HCT116 (cell line): ENCODE data around the gene ERGIC1. TPM values are rescaled to one million over a fixed set of nuclear protein-coding genes. Genes with fewer than 3 reads are reported as not detected.

Experiments used
- ATAC-seq: fragments of 200-7000 bp; cut with Tn5 transposase; 2 replicates; pipeline ENCODE4 v1.9.1; 2020; ENCODE audit warnings: mild to moderate bottlenecking, moderate library complexity
- BruUV-seq: library from RNA; stranded (reverse); fragments of 400-500 nt; replicated peaks from 2 replicates; lab custom pipeline; 2021; lab: Mats Ljungman, UMichigan
- CTCF ChIA-PET: fragments of 300-600 bp; sonication (Branson Sonifier 250); formaldehyde crosslinking; loops from one replicate; lab custom pipeline; 2021; ENCODE audit warnings: antibody characterized with exemption; lab: Charles Lee
- POLR2A ChIA-PET: fragments of 300-600, 350-600 bp; sonication (Branson Sonifier 250); formaldehyde crosslinking; loops from one replicate; lab custom pipeline; 2021; ENCODE audit warnings: antibody characterized with exemption; lab: Charles Lee
- RAD21 ChIA-PET, 2 experiments: fragments of 300-600 bp; sonication (Branson Sonifier 250); formaldehyde crosslinking; loops; one replicate each; lab custom pipeline; 2023; ENCODE audit warnings: low total read pairs in 2 of 2; ENCODE audit not compliant: uncharacterized antibody in 2 of 2, unreplicated experiment in 2 of 2, low non-redundant PET in 1 of 2; lab: Charles Lee
- DNase-seq: peaks from one replicate; pipeline ENCODE4 v3.0.0-alpha.2; 2010; ENCODE audit warnings: low read depth, low spot score
- H2AFZ ChIP-seq: fragments of 200-600 bp; shearing (Covaris generic), sonication (generic); 2 replicates; pipeline ENCODE4 v1.6.1; 2017; ENCODE audit warnings: low read depth, mixed run types, mixed read lengths, antibody characterized with exemption, low read length; ENCODE audit not compliant: poor library complexity, severe bottlenecking
- H3K27ac ChIP-seq: 2 replicates; pipeline ENCODE4 v1.5.1; 2012; ENCODE audit warnings: low read depth, low read length
- H3K27me3 ChIP-seq: fragments of 200-600 bp; sonication (generic); 2 replicates; pipeline ENCODE4 v1.6.1; 2016; ENCODE audit warnings: mixed run types, low read length, mixed read lengths; ENCODE audit not compliant: insufficient read depth
- H3K36me3 ChIP-seq, 2 experiments: fragments of 200-500 bp in 1 of 2; fragments of 200-600 bp in 1 of 2; sonication (Bioruptor generic) in 1 of 2; sonication (generic) in 1 of 2; 2 replicates each; pipeline versions ENCODE4 v1.5.1 to v1.6.1; 2014 to 2016; ENCODE audit warnings: low read length in 2 of 2, inconsistent platforms in 1 of 2, mixed read lengths in 1 of 2, mixed run types in 1 of 2; ENCODE audit not compliant: insufficient read depth in 2 of 2, control insufficient read depth in 1 of 2
- H3K4me1 ChIP-seq, 2 experiments: fragments of 200-600 bp in 1 of 2; sonication (generic) in 1 of 2; 2 replicates each; pipeline versions ENCODE4 v1.5.1 to v1.6.1; 2012 to 2017; ENCODE audit warnings: low read length in 2 of 2, inconsistent platforms in 1 of 2, mild to moderate bottlenecking in 1 of 2, mixed read lengths in 1 of 2, mixed run types in 1 of 2, moderate library complexity in 1 of 2; ENCODE audit not compliant: insufficient read depth in 2 of 2, control insufficient read depth in 1 of 2
- H3K4me2 ChIP-seq: fragments of 200-600 bp; sonication (generic); 2 replicates; pipeline ENCODE4 v1.6.1; 2017; ENCODE audit warnings: mixed run types, low read length, mixed read lengths
- H3K4me3 ChIP-seq, 2 experiments: fragments of 200-600 bp in 1 of 2; sonication (generic) in 1 of 2; replicated peaks in 1 of 2; 2 replicates each; pipeline ENCODE4 v1.5.1; 2011 to 2016; ENCODE audit warnings: low read length in 2 of 2, control low read depth in 1 of 2, low read depth in 1 of 2, mild to moderate bottlenecking in 1 of 2, mixed read lengths in 1 of 2, mixed run types in 1 of 2
- H3K79me2 ChIP-seq: fragments of 200-600 bp; sonication (generic); 2 replicates; pipeline ENCODE4 v1.6.1; 2017; ENCODE audit warnings: mild to moderate bottlenecking, mixed run types, low read length, moderate library complexity, mixed read lengths; ENCODE audit not compliant: insufficient read depth
- H3K9ac ChIP-seq: fragments of 200-600 bp; sonication (generic); 2 replicates; pipeline ENCODE4 v1.6.1; 2016; ENCODE audit warnings: low read length, mixed read lengths
- H3K9me2 ChIP-seq: fragments of 200-600 bp; sonication (generic), shearing (Covaris generic); 2 replicates; pipeline ENCODE4 v1.6.1; 2017; ENCODE audit warnings: mixed run types, mild to moderate bottlenecking, moderate library complexity; ENCODE audit not compliant: insufficient read depth
- H3K9me3 ChIP-seq, 2 experiments: fragments of 200-500 bp in 1 of 2; fragments of 200-600 bp in 1 of 2; sonication (Bioruptor generic) in 1 of 2; sonication (generic) in 1 of 2; 2 replicates each; pipeline ENCODE4 v1.6.1; 2014 to 2017; ENCODE audit warnings: low read length in 2 of 2, mixed read lengths in 2 of 2, inconsistent platforms in 1 of 2, low read depth in 1 of 2, mild to moderate bottlenecking in 1 of 2, mixed run types in 1 of 2, moderate library complexity in 1 of 2; ENCODE audit not compliant: control insufficient read depth in 1 of 2, insufficient read depth in 1 of 2
- H4K20me1 ChIP-seq: fragments of 200-600 bp; sonication (generic), shearing (Covaris generic); 2 replicates; pipeline ENCODE4 v1.6.1; 2017; ENCODE audit warnings: mixed run types, mild to moderate bottlenecking, moderate library complexity; ENCODE audit not compliant: insufficient read depth
- CBX3 ChIP-seq: IDR thresholded peaks from 2 replicates; pipeline ENCODE4 v1.6.1; 2012; ENCODE audit warnings: low read depth
- CEBPB ChIP-seq: IDR thresholded peaks from 2 replicates; pipeline ENCODE4 v1.6.1; 2012; ENCODE audit warnings: low read depth
- ELF1 ChIP-seq: IDR thresholded peaks from 2 replicates; pipeline ENCODE4 v1.6.1; 2012; ENCODE audit warnings: low read depth, borderline replicate concordance
- FOSL1 ChIP-seq: IDR thresholded peaks from 2 replicates; pipeline ENCODE4 v1.6.1; 2012; ENCODE audit warnings: low read depth
- POLR2AphosphoS5 ChIP-seq: IDR thresholded peaks from 2 replicates; pipeline ENCODE4 v1.6.1; 2011; ENCODE audit warnings: mild to moderate bottlenecking, low read depth, low read length, moderate library complexity
- RAD21 ChIP-seq: IDR thresholded peaks from 2 replicates; pipeline ENCODE4 v1.6.1; 2012; ENCODE audit warnings: low read depth, mild to moderate bottlenecking
- ZNF274 ChIP-seq: fragments of 200-500 bp; sonication (Bioruptor generic); IDR thresholded peaks from 2 replicates; pipeline ENCODE4 v1.6.1; 2014; ENCODE audit warnings: mild to moderate bottlenecking, low read depth, low read length, inconsistent platforms
- intact Hi-C: fragments of 100-400 bp; cut with micrococcal nuclease; formaldehyde crosslinking; loops from 2 replicates; pipeline ENCODE4 v1.10.0; 2022
- total RNA-seq: library from RNA; stranded (reverse); gene quantifications from one replicate; pipeline ENCODE4 v1.2.1, GENCODE V29; 2021; ENCODE audit not compliant: unreplicated experiment
- TF ChIP-seq, protein P1 (sequence below): IDR thresholded peaks from 2 replicates; pipeline ENCODE4 v1.6.1; 2012

Gene ERGIC1
- total RNA-seq, 1 experiment from 2014 or later, result 73.3 TPM

DNA sequence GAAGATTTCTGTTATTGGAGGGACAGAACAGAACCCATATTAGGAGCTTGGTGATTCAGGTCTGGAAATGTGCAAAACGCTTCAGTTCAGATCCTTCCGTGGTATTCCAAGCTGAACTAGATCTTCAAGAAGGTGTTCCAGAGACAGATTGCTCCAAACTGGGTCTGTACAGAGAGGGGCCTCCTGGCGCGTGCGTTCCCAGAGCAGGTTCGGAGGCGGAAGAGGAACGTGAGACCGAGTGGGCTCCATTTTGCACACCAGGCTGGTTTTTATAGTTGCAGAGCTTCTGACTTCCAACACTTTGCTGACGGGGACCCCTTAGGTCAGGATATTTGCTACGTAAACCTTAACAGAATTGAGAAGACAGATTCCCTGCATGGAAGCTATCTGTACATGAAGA is 108.5 kb downstream of the ERGIC1 start:
- no TSS peak for BruUV-seq
- no peaks in the 10 kb centered on the region for H3K9me3 ChIP-seq
- H2AFZ ChIP-seq, result no peak overlapping the region
- intact Hi-C loops, result no loop called here
- no peaks in the 10 kb centered on the region for H3K36me3 ChIP-seq
- ChIA-PET CTCF (interaction anchor here (1.9 kb wide), 1 partner anchor 10 kb away, joined by 6 read pairs; no protein-coding TSS in a partner anchor), POLR2A (interaction anchor here (0.6 kb wide), 1 partner anchor 638 kb away, joined by 4 read pairs; no protein-coding TSS in a partner anchor)
- ATAC-seq (no peak), DNase-seq (no peak)
- no peak overlapping the region for H3K27ac ChIP-seq
- no peaks in the 10 kb centered on the region for H3K27me3 ChIP-seq
- H3K4me2 ChIP-seq, result no peak overlapping the region
- no peaks in the 10 kb centered on the region for H4K20me1 ChIP-seq
- peaks cover 0 to 8% of the 10 kb centered on the region in 2 experiments; a peak in 1 of 4 replicates for H3K4me1 ChIP-seq
- no peak overlapping the region for H3K4me3 ChIP-seq
- TF ChIP-seq, protein P1, sequence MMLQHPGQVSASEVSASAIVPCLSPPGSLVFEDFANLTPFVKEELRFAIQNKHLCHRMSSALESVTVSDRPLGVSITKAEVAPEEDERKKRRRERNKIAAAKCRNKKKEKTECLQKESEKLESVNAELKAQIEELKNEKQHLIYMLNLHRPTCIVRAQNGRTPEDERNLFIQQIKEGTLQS, result no peak
- TF ChIP-seq, all 23 proteins: peak for 0
- RAD21 ChIA-PET, result no interaction called here
- no peak overlapping the region for H3K9ac ChIP-seq
- no peaks in the 10 kb centered on the region for H3K9me2 ChIP-seq
- H3K79me2 ChIP-seq, result no peaks in the 10 kb centered on the region

DNA sequence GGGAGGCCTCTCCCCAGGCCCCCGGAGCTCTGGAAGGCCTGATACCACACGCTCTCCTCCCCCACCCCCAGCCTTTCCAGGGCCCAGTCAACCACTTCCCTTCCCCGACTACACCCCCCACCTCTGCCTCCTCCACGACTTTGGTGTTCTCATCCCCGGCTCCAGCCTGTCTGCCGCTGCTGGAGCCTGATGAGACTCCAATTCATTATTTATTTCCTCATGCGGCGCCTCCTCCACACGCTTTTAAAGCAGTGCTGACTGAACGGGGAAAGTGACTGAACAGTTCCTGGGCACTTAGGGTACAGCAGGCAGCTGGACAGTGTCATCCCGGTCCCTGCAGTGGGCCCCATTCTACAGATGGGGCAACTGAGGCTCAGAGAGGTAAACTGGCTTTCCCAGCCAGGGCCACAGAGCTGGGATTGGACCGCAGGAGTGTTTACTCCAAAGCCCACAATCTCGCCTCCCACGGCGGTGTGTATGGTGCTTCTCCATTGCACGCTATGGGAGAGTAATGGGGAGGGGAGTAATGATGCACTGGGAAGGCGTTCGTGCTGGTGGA is 109.3 kb downstream of the ERGIC1 start:
- no peak overlapping the region for H3K4me2 ChIP-seq
- H3K9ac ChIP-seq, result no peak overlapping the region
- no peak overlapping the region for H2AFZ ChIP-seq
- ChIA-PET POLR2A (no interaction called here), CTCF (no interaction called here), RAD21 (no interaction called here)
- ATAC-seq (no peak), DNase-seq (no peak)
- no peak overlapping the region for H3K27ac ChIP-seq
- H3K36me3 ChIP-seq, result no peaks in the 10 kb centered on the region
- BruUV-seq, result no TSS peak
- H3K9me3 ChIP-seq, result no peaks in the 10 kb centered on the region
- no peaks in the 10 kb centered on the region for H4K20me1 ChIP-seq
- H3K27me3 ChIP-seq, result no peaks in the 10 kb centered on the region
- H3K79me2 ChIP-seq, result no peaks in the 10 kb centered on the region
- H3K9me2 ChIP-seq, result no peaks in the 10 kb centered on the region
- peaks cover 0 to 8% of the 10 kb centered on the region in 2 experiments; a peak in 1 of 4 replicates for H3K4me1 ChIP-seq
- H3K4me3 ChIP-seq, result no peak overlapping the region
- intact Hi-C loops, result no loop called here
- TF ChIP-seq POLR2AphosphoS5 (no peak), ELF1 (no peak), CBX3 (no peak), ZNF274 (no peak), RAD21 (no peak), CEBPB (no peak), FOSL1 (no peak)
- TF ChIP-seq, protein P1, result no peak
